Measurements from ENCODE around the gene GGT1.
"Not testable (repeated sequence)": the region's sequence is repeated elsewhere in the genome, so short reads cannot be mapped to it uniquely, and the experiment has no call there.

The GGT1 gene

DNA sequence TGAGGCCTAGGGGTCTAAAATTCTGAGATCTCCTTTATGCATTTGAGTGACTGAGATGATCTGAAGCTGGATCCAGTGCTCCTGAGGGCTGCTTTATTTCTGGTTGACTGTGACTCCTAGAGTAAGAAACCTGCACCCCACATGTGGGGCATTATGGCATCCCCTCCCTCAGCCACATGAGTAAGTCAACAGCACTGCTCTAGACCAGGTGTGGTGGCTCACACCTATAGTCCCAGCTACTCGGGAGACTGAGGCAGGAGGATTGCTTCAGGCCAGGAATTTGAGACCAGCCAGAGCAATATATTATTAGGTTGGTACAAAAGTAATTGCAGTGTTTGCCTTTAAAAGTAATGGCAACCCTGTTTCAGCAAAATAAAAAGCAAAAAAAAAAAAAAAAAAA, 39.3 kb downstream of the GGT1 start:
- DNase-seq, result not testable (repeated sequence)

DNA sequence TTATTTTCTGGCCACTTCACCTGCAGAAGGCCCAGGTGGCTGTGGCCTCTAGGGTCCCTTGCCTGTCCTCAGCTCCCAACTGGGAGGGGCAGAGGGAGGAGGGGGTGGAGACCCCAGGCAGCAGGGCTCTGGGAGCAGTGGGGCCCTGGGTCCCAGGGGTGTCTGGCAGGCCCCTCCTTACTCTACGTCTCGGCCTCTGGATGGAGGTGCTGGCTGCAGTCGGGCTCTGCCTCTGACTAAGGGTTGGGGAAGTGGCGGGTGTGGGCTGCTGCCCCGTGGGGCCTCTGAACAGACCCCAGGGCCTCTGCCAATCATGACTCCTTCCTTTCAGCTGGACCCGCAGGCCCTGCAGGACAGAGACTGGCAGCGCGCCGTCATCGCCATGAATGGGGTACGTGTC, 41.4 kb downstream of the GGT1 start:
- not testable (repeated sequence) for DNase-seq

- DNase-seq, result not testable (repeated sequence)
These were observed 42.7 kb downstream of the GGT1 start for GRCh38 chr22:24645408-24646399.

DNA sequence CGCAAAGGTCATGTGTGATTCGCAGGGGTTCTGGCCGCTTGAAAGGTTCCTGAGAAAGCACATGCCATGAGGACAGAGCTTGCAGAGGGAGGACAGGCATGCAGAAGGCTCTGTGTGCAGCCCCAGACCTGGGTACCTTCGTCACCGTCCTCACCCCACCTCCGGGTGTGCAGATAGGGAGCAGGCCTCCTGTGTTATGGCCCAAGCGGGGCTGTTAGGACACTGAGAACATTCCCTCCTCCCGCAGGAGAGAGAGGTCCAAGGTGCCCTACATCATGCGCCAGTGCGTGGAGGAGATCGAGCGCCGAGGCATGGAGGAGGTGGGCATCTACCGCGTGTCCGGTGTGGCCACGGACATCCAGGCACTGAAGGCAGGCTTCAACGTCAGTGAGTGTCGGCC, 43.8 kb downstream of the GGT1 start:
- DNase-seq, result not testable (repeated sequence)

DNA sequence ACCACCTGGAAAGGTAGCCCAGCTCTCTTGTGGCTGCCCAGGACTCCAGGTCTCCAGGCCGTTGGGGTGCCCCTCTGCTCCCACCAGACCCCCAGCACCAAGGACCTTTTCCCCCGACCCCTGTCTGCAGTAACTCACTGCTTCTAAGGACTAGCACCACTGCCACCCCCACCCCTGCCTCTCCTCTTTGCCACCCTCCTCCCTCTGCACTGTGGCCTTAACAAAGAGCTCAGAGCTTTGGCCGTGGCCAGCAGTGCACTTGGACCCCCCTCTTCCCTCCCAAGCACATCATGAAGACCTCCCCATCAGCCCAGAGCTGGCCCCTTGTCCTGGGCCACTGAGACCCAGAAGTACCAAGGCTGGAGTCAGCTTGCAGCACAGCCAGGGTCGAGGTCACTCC, 46.4 kb downstream of the GGT1 start:
- not testable (repeated sequence) for DNase-seq

DNA sequence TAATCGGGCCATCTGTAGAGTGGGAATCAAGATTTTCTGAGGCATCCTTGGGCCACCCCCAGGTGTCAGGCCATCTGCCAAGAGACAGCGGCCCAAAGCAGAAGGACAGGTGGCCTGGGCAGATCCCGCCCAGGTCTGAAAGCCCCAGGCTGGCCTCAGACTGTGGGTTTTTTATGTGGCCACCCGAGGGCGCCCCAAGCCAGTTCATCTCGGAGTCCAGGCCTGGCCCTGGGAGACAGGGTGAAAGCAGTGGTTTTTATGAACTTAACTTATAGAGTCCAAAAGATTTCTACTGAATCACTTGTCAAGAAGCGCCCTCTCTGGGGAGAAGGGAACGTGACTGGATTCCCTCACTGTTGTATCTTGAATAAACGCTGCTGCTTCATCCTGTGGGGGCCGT, 47.9 kb downstream of the GGT1 start:
- peak; percentile 58 for DNase-seq

DNA sequence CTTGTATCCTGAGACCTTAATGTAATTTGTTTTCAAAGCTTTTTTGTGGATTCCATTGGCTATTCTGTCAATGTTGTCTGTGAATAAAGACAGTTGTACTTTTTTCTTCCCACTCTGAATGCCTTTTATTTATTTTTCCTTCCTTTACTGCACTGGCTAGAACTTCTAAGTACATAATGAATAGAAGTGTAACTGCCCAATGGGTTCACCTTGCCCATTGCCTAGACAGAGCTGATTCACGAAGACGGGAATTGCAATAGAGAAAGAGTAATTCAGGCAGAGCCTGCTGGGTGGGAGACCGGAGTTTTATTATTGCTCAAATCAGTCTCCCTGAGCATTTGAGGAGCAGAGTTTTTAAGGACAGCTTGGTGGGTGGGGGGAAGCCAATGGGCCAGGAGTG, 62.4 kb downstream of the GGT1 start:
- not testable (repeated sequence) for DNase-seq

DNA sequence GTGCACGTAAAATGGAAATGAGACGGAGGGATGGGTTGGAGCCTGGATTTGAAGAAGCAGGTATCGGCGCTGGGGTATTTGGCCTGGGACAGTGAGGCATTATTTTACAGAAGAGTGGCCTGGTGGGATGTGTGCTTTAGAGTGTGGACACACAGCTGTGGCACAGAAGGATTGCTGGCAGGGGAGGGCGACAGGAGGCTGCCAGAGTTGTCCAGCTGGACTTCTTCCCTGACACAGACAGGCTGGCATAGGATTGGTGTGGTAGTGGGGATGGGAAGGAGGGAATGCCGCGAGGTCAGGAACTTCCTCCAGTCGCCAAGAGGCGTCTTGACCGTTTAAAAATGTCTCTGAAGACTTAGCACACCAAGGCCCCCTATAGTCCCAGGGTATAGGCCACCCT, 64.9 kb downstream of the GGT1 start:
- DNase-seq, result not testable (repeated sequence)

- DNase-seq, result not testable (repeated sequence)
These were observed 69.5 kb downstream of the GGT1 start for GRCh38 chr22:24672532-24672931.
